ENCODE measurements around the gene RAB21.

The RAB21 gene, protein sequence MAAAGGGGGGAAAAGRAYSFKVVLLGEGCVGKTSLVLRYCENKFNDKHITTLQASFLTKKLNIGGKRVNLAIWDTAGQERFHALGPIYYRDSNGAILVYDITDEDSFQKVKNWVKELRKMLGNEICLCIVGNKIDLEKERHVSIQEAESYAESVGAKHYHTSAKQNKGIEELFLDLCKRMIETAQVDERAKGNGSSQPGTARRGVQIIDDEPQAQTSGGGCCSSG

DNA sequence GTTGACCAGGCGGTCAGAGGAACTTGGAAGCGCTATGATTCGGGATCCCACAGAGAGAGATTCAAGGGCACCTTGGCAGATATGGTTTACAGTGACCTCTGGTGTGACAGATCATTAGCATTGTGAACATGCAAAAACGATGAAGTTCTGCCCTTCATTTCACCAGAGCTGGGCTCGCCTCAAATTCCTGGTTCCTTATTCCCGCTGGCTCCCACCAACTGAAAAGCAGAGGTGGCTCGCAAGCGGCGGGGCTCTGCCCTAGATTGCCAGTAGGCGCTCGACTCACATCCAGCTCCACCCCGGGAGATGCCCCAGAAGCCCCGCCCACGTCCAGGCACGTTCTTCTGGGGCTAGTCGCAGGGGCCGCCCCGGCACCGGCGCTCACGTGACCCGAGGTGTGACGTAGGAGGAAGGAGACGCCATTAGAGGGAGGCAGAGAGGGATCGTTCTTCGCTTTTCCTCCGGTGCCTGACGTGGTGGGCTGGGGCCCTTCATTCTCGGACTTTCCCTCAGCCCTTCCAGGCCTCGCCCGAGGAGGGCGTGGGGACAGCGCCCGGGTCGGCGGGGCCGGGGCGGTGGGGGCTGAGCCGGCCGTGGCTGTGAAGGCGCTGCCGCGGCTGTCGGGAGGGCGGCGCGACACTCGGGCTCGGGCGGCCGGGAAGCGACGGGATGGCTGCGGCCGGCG is at the start of gene RAB21:
Gene RAB21 (plus strand): TSS at position 403 of the 685 bp plus-strand sequence. CDS start 267 bp downstream, at position 670.
- DNase-seq = peak; percentile 97

GRCh38 chr12:71704920-71705319 is 49.7 kb upstream of the RAB21 start:
- DNase-seq = no peak

- no peak for DNase-seq
Observed at GRCh38 chr12:71708658-71709057, 46.0 kb upstream of the RAB21 start.

DNA sequence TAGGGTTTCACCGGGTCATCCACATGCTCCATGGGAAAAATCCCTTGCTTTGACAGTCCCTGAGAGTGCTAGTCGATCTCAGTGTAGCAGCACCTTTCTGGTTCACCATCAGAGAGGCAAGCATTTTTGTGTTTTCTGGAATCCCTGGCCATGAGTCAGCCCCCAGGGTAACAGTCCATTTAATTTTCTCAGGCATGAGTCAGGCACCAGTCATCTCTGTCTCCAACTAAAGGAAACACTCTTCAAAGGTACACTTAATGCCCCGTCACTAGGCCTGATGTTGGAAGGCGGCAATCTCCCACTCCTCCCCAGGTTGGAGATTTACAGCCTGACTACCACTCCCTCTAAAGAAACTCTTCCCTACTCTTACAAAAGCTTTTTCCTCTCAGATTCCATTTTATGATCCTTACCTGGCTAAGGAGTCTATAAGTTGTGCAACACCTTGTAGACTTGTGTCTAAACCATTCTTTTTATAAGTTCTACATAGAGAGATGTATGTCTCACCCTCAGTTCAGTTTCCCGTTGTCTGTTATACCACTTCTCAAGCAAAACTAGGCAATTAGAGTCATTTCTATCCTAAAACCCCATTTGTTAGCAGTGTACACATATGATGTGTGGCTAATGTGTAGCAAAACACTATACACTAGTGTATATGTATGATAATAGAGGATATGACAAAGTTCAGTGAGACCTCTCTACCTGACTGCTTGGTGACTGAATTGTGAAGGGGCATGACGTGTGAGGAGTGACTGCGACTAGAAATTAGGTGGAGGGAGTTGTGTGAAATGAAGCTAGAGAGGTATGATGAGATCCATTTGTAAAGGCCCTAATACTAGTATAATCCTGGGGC is 44.2 kb upstream of the RAB21 start:
- no peak for DNase-seq

DNA sequence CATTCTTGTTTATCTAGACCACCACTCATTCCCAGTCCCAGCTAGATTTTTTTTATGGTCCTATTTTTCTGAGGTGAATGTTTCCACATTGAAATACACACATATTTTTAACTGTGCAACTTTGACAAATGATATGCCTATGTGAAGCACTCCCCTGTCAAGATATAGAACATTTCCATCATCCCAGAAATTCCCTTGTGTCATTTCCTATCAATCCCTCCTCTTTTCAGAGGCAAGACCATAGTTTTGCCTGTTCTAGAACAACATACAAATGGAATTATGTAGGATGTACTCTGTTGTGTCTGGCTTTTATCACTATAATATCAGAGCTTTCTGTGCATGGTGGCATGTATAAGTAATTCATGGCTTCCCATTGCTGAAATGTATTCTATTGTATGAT is 36.1 kb upstream of the RAB21 start:
- no peak for DNase-seq

DNA sequence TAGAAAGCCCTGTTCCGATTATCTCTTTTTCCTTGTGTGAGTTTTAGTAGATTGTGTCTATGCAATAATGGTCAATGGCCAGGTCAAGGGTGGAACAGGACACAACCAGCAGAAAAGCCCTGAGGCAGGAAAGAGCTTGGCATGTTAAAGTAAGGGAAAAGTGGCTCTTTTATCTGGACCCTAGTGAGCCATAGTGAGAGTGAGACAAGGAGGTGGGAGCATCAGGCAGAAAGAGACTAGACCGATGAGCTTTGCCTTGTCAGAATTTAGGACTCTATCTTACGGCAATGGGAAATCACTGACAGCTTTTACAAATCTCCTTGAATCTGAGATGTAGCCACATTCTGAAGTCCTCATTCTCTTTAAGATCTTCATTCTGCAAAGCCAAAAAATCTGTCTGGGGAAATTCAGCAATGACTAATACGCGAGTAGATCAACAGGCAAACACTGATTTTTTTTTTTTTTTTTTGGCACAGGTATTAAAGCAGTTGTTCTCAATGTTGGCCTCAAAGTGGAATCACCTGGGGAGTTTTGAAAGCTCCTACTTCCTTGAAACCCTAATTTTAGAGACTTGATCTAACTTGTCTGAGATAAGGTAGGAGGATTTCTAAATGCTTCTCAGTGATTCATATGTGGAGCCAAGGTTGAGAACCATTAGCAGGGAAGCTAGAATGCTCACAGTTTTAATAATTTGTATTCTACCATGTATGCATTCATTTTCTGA is 34.9 kb upstream of the RAB21 start:
- no peak for DNase-seq

DNA sequence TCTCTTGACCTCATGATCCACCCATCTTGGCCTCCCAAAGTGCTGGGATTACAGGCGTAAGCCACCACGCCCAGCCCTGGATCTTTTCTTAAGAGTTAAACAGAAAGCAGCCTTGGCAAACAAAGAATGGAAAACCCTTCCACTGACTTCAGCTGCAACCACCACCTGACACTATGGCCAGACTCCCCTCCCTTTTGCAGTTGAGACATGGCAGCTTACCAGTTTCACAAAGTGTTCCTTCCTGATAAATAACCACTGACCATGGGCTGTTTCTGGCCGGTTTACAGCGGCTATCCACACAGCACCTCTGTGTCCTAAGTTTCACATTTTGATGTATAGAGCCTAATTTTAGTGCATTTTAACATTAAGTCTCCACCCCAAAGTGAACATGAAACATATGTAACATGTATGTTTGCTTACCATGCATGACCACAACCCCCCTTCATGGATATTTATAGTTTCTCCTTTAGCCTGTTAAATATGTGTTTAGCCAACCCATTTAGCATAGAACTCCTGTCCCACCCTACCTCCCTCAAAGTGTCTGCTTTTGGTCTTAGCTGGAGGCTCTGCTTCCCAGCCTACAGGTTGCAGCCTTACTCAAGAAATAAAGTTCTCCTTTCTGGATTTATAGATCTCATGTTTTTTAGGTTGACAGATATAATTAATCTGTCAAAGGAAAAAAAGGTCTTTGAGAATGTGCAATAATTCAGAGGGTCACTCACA is 32.7 kb upstream of the RAB21 start:
- no peak for DNase-seq

DNA sequence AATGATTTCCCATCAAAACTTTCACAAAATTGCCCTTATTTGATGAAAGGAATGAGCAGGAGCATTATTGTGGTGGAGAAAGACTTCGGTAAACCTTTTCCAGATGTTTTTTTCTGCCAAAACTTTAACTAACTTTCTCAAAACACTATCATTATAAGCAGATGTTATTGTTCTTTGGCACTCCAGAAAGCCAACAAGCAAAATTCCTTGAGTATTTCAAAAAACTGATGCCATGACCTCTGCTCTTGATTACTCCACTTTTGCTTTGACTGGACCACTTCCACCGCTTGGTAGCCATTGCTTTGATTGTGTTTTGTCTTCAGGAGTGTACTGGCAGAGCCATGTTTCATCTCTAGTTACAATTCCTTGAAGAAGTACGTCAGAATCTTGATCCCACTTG is 29.7 kb upstream of the RAB21 start:
- no peak for DNase-seq

GRCh38 chr12:71726548-71726947 is 28.1 kb upstream of the RAB21 start:
- no peak for DNase-seq

DNA sequence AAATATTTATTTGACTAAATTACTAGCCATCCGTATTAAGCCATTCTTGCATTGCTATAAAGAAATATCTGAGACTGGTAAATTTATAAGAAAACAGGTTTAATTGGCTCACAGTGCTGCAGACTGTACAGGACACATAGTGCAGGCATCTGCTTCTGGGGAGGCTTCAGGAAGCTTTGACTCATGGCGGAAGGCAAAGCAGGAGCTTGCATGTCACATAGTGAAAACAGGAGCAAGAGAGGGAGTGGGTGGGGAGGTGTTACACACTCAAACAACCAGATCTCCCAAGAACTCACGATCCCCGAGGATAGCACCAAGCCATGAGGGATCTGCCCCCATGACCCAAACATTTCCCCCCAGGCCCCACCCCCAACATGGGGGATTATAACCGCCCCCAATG is 26.7 kb upstream of the RAB21 start:
- DNase-seq = no peak

DNA sequence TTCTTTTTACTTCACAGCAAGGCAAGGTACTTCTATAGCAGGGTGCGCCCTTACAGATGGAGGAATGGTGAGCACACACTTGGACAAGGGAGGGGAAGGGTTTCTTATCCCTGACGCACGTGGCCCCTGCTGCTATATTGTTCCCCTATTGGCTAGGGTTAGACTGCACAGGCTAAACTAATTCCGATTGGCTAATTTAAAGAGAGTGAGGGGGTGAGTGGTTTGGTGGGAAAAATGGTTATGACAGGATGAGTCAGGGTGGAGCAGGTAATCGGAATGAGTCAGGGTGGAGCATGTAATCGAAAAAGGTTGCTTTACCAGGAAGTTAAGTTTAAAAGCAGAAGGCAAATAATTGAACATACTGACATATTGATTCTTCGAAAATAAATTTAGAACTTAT is 23.7 kb upstream of the RAB21 start:
- no peak for DNase-seq

GRCh38 chr12:71731439-71732356 is 23.0 kb upstream of the RAB21 start:
- DNase-seq = no peak

- no peak for DNase-seq
Observed at GRCh38 chr12:71732357-71732712, 22.3 kb upstream of the RAB21 start.

- no peak for DNase-seq
Observed at GRCh38 chr12:71737197-71737596, 17.5 kb upstream of the RAB21 start.

GRCh38 chr12:71742998-71743397 is 11.7 kb upstream of the RAB21 start:
- DNase-seq = no peak

DNA sequence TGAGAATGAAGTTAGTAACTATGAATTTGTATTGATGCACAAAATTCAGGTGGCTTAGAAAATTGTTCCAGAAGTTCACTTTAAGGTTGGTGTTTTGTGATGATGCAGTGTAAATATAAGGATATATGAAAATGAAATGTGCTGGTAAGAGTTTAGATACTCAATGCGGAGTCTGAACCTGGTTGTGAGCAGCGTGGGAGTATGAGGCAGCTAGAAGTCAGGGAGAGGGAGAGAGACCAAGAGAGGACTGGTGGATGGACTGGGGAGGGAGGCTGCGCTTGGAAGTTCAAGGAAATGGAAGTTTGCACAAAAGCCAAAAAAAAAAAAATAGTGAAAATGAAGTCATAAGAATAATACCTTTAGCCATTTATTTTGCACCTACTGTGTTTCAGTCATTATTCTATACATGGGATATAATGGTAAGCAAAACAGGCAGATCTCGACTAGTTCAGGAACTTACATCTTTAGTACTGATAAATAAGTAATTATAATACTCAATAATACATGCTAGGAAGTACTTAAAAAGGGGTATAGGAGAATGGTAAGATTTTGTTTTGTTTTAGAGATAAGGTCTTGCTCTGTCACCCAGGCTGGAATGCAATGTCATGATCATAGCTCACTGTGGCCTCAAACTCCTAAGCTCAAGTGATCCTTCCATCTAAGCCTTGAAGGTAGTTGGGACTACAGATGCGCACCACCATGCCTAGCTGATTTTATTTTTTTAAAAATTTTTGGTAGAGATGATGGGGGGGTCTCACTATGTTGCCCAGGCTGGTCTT is 10.0 kb upstream of the RAB21 start:
- DNase-seq = no peak

DNA sequence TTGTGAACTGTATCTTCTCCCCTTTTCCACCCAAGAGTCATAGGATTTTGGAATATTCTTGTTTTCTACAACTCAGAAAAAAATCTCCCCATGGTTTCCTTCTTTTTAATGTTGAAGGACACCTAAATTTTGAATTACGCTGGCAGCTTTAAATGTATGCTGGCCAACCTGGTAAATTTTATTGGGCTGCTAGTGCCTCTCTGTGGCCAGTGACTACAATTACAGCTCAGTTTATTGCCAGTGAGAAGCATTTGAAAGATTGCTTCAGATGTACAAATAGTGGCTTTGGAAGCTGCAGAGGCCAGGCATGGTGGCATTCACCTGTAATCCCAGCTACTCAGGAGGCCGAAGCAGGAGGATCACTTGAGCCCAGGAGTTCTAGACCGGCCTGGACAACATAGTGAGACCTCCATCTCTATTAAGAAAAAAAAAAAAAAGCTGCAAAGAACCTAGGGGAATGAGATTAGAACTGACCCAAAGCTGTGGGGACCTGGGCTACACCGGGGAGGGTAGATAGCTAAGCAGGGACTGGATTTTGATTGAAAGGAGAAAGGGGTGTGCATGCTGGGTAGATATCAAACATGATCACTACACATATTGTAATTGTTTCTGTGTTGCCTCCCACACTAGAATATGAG is 7.6 kb upstream of the RAB21 start:
- no peak for DNase-seq

DNA sequence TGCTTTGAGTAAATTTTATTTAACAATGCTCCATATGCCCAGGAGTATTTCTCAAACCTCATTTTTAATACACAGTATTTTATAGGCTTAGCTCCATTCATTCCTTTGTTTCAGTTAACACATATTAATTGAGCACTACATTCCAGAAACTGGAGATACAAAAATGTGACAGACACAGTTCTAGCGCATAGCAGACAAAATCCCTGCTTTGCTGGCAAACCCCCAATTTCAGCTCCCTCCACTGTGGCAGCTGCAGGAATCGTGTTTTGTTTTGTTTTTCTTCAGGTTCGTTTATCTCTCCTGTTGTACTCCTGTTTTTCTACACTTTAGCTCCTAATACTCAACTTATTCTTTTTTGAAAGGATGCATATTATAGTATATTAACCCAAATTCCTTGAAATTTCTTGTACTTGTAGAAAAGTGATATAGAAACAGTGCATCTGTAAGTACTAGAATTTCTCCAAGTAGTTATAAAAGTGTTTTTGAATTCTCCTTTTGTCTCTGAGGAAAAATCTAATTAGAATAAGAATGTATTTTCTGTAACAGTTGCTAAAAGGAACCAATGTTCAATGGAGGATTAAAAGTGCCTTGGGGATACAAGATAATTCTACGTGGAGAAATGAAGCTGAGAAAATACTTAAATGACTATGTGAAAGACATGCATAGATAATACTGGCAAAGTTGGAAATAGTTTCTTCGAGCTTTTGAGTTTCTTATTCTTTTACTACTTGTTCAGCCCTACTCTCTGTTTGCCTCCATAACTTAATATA is 6.4 kb upstream of the RAB21 start:
- DNase-seq = no peak

- DNase-seq = no peak
Observed at GRCh38 chr12:71749666-71750065, 5.0 kb upstream of the RAB21 start.

Measured in left hindlimb (tissue), 1 donor.